ENCODE results near the gene PRR18.
"Not testable (repeated sequence)": the region's sequence is repeated elsewhere in the genome, so short reads cannot be mapped to it uniquely, and the experiment has no call there.

PRR18 gene

DNA sequence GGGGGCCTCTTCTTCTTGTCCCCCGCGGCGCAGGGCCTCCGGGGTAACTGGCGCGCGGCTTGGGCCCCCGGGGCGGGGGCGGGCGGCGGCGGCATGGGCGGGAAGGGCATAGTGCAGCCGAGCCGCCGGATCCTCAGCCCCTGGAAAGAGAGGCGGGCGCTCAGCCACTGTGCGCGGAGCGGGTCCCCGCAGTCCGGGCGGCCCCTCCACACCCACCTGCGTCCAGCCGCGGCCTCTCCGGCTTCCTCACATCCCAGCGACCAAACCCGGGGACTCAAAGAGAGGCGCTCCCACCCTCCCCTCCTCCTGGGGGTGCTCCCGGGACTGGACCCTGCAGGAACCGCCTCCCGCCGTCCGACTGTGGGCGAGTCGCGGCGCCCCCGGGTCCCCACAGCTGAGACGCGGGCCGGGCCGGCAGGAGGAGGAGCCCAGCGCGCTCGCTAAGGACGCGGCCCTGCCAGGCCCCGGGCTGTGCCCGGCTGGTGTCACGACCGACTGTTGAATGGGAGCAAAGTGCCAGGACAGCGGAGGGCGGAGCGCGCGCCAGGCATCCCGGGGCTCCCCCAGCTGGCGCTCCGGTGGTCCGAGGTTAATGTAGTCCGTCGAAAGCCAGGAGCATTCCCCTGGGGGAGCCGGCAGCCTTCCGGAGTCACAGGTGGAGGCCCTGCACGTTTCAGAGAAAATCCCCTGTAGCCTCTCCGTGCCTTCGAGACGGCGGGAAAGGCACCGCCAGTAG lies at the start of gene PRR18:
Gene PRR18, minus strand, starts transcription at position 360 of the 736 bp plus-strand sequence. Its CDS starts 250 bp downstream, at position 110.
- no peak for DNase-seq (ENCODE audit: low read depth in 2 of 2)

DNA sequence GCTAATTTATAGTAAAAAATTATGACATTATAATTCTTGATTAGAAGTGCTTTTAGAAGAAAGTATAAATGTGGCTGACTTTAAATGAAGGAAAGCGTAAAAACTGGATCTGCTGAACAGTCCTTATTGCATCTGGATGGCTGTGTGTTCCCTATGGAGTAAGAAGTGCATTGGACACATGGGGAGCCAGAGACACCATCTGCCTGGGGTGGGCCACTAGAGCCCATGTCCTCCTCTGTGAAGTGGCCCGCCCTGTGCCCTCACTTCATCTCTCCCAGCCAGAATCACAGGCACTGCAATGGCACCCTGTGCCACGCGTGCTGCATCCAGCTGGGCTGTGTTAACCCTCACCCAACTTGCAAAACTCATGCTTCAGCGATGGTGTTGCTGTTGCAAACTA lies 47.4 kb upstream of the PRR18 start:
- no peak for DNase-seq (ENCODE audit: low read depth in 2 of 2)

DNA sequence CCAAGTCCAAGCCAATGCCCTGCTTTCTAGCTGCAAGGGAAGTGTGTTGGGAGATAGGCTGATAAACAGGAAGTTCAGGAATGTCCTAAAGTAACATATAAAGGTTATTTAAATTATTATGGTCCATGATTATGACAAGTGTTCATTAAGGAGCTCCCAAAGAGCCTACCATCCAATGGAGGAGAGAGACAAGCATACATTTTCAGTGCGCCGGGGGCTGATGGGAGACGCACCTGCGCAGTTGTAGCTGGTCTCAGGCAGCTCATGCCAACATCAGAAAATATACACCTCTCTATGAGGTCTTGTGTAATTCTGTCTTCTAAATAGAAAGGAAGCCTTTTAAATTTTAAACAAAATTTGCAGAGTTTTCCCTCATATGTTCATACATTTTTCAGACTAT lies 46.8 kb upstream of the PRR18 start:
- no peak for DNase-seq (ENCODE audit: low read depth in 2 of 2)

DNA sequence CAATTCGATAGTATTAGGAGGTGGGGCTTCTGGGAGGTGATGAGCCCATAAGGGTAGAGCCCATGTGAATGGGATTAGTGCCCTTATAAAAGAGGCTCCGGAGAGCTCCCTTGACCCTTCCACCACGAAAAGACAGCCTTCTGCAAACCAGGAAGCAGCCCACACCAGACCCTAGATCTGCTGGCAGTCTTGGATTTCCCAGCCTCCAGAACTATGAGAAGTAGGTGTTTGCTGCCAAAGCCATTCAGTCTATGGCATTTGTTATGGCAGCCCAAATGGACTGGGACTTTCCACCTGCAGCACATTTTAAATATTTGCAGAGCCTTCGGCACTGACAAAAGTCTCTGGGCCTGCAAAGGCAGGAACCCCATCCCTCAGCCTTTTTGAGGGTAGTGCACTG lies 46.0 kb upstream of the PRR18 start:
- DNase-seq (ENCODE audit: low read depth in 2 of 2) = no peak

DNA sequence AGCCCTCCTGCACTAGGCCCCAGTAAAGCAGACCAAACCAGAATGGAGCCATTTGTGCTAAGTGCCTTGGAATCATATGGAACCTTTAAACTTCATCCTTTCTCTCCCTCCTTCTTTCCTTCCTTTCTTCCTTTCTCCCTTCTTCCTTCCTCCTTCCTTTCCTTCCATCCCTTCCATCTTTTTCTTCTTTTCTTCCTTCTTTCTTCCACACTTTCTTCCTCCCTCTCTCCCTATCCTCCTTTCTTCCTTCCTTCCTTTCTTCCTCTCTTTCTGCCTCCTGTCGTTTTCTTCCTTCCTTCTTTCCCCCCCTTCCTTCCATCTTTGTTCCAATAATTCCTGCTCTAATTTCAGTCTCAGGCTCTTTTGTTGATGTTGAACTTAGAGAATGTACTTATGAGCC lies 45.3 kb upstream of the PRR18 start:
- no peak for DNase-seq (ENCODE audit: low read depth in 2 of 2)

DNA sequence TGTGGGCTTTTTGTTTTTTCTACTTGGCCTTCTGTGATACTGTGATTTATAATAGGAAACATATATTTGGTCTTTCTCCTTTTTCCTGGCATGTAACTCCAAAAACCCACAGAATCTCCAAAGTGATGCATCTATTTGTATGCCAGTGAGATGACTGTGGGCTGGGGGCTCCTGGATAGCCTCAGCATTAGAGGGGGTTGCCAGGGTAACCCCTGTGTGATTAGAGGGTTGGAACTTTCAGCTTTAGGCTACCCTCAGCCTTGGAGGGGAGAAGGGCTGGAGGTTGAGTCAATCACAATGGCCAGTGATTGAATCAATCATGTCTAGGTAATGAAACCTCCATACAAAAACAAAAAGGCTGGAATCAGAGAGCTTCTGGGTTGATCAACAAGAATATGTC lies 44.7 kb upstream of the PRR18 start:
- DNase-seq (ENCODE audit: low read depth in 2 of 2) = no peak

DNA sequence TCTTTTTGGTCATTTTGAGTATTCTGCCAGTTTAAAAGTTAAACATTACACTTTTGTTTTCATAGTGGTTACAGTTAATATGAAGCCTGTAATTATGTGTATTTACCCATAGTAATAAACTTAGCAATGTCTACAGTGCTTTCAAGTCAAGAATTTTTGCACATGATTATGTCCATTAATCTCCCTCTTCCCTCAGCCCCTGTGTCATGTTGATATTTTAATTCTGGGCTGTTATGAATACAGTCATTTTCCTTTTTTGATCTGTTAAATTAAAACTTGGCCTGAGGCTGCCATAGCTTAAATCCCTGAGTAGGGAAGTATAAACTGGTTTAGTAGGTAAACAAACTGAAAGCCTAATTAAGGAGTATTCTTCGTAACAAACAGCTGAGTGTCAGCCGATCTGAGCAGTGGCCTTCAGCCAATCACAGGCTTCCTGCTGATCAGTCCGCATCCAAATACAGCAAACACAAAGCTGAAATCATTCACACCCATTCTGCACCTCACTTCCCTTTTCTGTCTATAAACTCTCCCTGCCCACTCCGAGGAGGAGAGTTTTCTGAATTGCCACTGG lies 43.6 kb upstream of the PRR18 start:
- DNase-seq (ENCODE audit: low read depth in 2 of 2) = no peak

DNA sequence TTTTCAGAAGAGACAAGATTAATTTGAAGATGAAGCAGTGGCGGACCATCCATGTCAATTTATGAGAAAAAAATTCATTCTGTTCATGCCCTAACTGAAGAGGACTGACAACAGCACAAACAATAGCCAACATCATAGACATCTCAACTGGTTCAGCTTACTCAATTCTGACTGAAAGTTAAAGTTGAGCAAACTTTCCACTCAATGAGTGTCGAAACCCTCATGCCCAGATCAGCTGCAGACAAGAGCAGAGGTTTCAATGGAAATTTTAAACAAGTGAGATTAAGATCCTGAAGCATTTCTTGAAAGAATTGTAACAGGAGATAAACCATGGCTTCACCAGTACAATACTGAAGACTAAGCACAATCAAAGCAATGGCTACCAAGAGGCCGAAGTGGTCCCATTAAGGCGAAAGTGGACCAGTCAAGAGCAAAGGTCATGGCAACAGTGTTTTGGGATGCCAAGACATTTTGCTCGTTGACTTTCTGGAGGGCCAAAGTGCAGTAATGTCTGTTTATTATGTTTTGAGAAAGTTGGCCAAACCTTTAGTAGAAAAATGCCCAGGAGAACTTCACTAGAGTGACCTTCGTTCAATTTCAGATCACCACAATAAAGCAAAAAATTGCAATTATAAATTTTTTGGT lies 40.2 kb upstream of the PRR18 start:
- DNase-seq (ENCODE audit: low read depth in 2 of 2) = no peak

DNA sequence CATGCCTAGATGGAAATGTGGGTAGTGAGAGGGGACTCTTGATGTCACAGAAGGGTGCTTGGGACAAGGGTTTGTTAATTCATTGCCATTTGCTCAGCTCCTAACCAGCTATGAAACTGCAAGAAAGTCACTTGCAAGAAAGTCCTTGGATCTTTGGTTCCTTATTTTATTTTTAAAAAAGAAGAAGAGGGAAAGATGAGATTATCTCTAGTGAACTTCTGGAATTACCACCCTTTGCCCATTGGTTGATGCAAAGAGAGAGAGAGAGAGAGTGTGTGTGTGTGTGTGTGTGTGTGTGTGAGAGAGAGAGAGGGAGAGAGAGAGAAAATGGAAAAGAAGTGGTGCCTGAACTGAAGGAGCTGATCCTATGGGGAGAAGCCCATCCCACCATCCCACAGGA lies 38.8 kb upstream of the PRR18 start:
- DNase-seq (ENCODE audit: low read depth in 2 of 2) = no peak

DNA sequence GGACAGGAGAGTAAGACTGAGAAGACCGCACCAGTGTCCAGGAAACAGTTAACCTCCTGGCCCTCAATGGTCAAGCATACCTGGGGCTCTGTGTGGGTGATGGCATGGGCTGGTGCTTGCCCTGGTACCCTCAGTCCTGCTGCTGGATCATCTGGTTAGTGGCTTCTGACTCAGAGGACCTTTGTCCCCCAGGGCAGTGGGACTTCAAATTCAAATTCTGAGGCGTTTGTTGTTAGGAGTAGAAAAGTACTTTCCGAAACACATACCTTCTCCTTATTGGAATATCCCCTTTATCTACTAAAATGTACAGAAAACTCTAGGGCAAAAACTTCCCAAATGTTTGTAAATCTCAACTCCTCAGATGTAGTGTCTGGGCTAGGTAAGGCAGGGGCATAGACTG lies 38.3 kb upstream of the PRR18 start:
- DNase-seq (ENCODE audit: low read depth in 2 of 2) = no peak

- not testable (repeated sequence) for DNase-seq (ENCODE audit: low read depth in 2 of 2)
Observed at GRCh38 chr6:166345672-166346071, 37.5 kb upstream of the PRR18 start.

DNA sequence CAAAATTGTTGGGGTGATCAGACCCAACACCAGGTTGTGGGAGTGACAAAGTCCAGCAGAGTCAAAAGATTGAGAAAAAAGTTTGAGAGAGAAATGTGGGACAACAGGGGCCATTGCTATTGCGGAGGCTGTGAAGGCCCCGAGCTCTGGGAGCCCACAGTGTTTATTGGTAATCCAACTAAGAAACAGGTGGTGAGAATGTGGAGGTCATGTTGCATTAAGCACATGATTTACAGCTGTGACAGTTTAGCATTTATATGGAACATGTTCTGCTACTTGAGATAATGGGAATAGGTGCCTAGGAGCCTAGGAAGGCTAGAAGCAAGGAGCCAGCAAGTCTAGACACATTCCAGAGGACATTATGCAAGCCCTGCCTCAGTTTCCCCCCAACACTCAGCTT lies 36.7 kb upstream of the PRR18 start:
- DNase-seq (ENCODE audit: low read depth in 2 of 2) = not testable (repeated sequence)

GRCh38 chr6:166344240-166344639 lies 36.0 kb upstream of the PRR18 start:
- DNase-seq (ENCODE audit: low read depth in 2 of 2) = no peak

- DNase-seq (ENCODE audit: low read depth in 2 of 2) = no peak
Observed at GRCh38 chr6:166343150-166343487, 34.9 kb upstream of the PRR18 start.

- peak; percentile 60 to 73 for DNase-seq (ENCODE audit: low read depth in 2 of 2)
Observed at GRCh38 chr6:166342349-166343149, 34.4 kb upstream of the PRR18 start, which contains the start of gene SFT2D1. Gene SFT2D1 (minus strand): TSS chr6:166342545. CDS start chr6:166342481, 64 bp downstream.

DNA sequence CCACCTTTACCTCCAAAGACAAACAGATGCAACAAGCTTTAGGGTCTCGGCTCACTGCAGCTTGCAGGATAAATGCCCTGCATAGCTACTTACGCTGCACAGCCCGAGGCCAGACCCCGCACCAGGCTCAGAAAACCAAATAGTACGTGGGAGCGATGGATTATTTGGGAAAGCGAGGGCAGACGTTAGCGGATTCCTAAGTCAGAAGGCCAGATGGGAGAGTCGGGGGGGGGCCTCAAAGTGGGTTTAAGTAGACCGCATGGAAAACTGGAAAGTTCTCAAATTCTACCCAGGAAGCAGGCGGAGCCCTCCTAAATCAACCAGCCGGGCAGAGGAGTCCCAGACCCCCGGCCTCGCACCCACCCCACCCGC lies 33.8 kb upstream of the PRR18 start:
- DNase-seq (ENCODE audit: low read depth in 2 of 2) = no peak

DNA sequence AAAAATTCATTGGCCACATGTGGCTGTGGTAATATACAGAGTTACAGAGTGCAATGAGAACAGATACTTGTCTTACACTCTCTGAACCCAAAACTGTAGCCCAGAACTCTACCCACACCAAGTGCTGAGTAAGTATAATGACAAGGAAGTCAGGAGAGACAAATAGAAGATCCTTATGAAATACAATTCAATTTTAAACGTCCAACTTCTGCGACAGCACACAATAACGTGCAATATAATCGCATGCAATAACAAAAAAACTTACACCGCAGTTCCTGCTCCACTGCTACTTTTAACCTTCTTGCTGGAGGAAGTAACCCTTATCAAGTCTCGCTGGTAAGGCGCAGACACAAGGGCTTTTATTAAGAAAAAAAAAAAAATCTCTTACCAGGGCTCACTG lies 33.3 kb upstream of the PRR18 start:
- no peak for DNase-seq (ENCODE audit: low read depth in 2 of 2)

- DNase-seq (ENCODE audit: low read depth in 2 of 2) = no peak
Observed at GRCh38 chr6:166338854-166339253, 30.7 kb upstream of the PRR18 start.

DNA sequence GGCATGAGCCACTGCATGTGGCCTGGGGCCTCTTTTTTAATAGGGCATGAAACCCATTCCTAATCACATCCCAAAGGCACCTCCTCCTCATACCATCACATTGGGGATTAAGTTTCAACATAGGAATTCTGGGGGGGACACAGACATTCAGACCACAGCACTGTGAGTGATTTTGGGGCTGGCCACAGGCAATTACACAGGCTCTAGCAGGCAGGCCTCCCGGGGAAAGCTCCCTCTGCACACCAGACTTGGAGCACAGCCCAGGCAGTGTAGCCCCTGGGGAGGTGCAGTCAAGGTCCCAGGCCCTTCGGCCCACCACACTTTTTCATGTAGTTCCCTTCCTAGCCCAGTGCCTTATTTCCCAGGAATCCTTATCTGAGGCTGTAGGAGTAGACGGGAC lies 28.7 kb upstream of the PRR18 start:
- DNase-seq (ENCODE audit: low read depth in 2 of 2) = no peak

- DNase-seq (ENCODE audit: low read depth in 2 of 2) = no peak
Observed at GRCh38 chr6:166335378-166336302, 27.4 kb upstream of the PRR18 start.

DNA sequence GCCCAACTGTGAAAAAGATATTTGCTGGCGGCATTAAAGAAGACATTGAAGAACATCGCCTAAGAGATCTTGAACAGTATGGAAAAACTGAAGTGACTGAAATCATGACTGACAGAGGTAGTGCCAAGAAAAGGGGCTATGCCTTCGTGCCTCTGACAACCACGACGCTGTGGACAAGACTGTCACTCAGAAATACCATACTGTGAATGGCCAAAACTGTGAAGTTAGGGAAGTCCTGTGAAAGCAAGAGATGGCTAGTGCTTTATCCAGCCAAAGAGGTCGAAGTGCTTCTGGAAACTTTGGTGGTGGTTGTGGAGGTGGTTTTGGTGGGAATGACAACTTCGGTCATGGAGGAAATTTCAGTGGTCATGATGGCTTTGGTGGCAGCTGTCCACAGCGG lies 26.7 kb upstream of the PRR18 start:
- DNase-seq (ENCODE audit: low read depth in 2 of 2) = no peak
